ELF-1 (cell line): ENCODE results near the gene ELAPOR2.
"Not testable (repeated sequence)": the region's sequence is repeated elsewhere in the genome, so short reads cannot be mapped to it uniquely, and the experiment has no call there.

ENCODE experiments used
- DNase-seq: peaks from one replicate; pipeline ENCODE4 v3.0.0-alpha.2; 2016; ENCODE audit warnings: low read depth, low spot score

Gene ELAPOR2, protein sequence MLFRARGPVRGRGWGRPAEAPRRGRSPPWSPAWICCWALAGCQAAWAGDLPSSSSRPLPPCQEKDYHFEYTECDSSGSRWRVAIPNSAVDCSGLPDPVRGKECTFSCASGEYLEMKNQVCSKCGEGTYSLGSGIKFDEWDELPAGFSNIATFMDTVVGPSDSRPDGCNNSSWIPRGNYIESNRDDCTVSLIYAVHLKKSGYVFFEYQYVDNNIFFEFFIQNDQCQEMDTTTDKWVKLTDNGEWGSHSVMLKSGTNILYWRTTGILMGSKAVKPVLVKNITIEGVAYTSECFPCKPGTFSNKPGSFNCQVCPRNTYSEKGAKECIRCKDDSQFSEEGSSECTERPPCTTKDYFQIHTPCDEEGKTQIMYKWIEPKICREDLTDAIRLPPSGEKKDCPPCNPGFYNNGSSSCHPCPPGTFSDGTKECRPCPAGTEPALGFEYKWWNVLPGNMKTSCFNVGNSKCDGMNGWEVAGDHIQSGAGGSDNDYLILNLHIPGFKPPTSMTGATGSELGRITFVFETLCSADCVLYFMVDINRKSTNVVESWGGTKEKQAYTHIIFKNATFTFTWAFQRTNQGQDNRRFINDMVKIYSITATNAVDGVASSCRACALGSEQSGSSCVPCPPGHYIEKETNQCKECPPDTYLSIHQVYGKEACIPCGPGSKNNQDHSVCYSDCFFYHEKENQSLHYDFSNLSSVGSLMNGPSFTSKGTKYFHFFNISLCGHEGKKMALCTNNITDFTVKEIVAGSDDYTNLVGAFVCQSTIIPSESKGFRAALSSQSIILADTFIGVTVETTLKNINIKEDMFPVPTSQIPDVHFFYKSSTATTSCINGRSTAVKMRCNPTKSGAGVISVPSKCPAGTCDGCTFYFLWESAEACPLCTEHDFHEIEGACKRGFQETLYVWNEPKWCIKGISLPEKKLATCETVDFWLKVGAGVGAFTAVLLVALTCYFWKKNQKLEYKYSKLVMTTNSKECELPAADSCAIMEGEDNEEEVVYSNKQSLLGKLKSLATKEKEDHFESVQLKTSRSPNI

DNA sequence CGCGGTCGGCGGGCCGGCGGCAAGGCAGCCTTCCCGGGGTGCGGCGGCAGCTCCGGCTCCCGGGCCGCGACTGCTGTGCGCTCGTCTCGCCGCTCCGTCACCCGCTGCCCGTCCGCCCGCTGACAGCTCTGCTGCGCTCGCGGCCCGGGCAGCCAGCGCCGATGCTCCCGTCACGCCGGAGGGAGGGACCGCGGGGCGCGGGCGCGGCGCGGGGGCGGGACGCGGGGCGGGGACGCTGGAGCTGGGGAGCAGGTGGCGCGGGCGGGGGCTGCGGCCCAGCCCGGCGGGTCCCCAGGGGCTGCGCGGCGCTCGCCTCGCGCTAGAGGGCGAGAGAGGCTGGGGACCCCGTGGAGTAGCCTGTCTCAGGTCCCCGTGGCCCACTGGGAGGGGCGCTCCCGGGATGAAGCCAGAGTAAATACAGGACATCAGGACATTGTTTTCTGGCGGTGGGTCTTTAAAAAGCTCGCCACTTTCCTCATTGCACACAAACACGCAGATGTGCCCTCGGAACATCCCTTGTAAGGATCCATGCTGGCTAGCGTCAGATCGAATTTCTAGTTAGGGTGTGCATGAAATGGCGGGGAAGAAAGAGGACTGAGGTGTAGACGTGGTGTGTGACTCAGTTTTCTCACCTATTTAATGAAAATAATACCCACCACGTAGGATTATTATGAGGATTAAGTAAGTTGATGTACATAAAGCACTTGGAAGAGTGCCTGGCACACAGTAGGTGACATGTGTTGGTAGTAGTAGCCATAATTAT, at the start of gene ELAPOR2:
Gene ELAPOR2, minus strand, starts transcription at position 130 of the 763 bp plus-strand sequence. CDS start 141 bp downstream, outside the sequence.
- peak; percentile 84 for DNase-seq

GRCh38 chr7:87107949-87108776, 48.7 kb upstream of the ELAPOR2 start:
- DNase-seq: no peak

DNA sequence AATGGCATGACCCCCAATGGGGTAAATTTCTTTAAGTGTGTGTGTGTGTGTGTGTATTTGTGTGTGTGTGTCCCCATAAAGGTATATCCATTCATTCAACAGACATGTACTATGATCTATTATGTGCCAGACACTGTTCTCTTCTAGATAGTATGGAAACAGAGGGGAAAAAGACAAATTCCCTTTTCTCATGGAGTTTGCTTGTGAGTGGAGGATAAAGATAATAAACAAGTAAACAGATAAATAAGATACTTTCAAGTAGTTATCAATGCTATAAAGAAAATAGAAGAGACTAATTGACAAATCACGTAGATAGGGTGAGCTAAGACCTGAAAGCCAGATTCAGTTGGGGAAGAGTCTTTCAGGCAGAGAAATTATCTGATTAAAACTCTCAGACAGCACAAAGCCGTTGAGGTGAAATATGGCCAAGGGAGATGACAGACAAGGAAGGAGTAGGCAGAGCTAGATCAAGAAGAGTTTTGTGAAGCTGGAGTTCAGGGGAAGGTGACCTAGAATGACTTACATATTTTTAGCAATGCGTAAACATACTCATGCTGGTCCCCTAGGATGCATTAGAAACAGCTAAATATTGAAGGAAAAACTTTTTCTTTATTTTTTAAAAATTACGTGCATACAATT, 47.6 kb upstream of the ELAPOR2 start:
- DNase-seq: no peak

- DNase-seq: no peak
These were observed 45.9 kb upstream of the ELAPOR2 start for GRCh38 chr7:87105401-87105800.

DNA sequence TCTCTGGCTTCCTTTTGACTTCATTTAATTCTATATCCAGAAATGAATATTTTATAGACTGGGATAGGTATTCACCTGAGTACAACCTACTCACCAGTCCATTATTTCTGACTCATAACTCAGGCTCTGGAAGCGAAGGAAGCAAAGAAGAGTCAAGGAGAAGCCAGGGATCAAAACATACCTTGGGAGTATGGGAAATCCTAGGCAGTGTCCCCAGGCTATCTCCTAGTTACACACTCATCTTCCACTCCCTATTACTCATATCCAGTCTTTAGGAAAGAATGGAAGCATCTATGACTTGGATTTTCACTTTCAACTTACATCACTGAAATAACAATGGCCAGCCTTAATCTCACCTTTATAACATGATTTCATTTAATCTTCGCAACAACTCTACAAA, 40.9 kb upstream of the ELAPOR2 start:
- DNase-seq: no peak

- not testable (repeated sequence) for DNase-seq
These were observed 37.9 kb upstream of the ELAPOR2 start for GRCh38 chr7:87097375-87097774.

DNA sequence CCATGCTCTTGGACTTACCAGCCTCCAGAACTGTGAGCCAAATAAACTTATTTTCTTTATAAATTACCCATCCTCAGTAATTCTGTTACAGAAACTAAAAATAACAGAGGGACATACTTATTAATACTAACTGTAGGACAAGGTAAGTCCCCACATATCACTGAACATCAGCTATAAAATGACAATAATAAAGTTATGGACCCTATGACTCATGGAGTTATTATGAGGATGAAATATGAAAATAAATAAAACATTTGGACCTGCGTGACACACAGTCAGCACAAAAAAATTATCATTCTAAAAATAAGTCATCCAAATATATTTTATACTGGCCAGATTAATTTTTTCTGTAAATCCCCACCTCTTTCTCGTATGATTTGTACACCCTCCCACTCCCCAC, 34.9 kb upstream of the ELAPOR2 start:
- DNase-seq: no peak

GRCh38 chr7:87092568-87093091, 33.2 kb upstream of the ELAPOR2 start:
- no peak for DNase-seq

- DNase-seq: no peak
These were observed 32.1 kb upstream of the ELAPOR2 start for GRCh38 chr7:87091487-87092066.

- no peak for DNase-seq
These were observed 24.5 kb upstream of the ELAPOR2 start for GRCh38 chr7:87083865-87084519.

GRCh38 chr7:87082675-87083074, 23.2 kb upstream of the ELAPOR2 start:
- no peak for DNase-seq

DNA sequence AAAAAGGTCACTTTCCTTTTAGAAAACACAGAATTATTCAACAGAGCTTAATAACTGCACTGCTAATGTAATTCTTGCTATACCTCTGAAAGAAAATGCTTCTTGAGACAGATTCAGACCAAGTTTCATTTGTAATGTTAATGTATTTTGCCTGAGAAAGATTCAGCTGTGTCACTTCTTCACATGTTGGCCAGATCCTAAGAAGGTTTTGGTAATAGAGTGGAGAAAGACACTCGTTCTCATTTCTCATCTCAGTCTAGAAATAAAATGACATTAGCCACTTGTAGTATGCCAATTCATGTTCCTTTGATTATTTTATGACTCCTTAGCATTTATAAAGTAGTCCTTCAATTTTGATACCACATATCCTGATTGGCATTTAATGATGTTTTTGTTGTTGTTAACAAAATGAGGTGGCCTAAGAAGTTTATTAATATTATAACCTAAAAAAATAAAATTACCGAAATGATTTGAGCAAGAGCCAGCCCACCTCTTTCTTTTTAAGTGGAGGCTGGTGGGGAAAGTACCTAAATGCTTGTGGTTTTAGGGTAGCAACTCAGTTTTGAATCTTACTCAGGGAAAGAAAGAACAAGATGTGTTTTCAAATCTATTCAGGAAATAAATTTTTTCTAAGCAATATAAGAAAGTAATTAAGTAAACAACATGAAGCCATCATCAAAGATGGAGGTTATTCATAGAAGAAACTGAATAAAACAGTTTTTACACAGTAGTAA, 16.4 kb upstream of the ELAPOR2 start:
- no peak for DNase-seq

DNA sequence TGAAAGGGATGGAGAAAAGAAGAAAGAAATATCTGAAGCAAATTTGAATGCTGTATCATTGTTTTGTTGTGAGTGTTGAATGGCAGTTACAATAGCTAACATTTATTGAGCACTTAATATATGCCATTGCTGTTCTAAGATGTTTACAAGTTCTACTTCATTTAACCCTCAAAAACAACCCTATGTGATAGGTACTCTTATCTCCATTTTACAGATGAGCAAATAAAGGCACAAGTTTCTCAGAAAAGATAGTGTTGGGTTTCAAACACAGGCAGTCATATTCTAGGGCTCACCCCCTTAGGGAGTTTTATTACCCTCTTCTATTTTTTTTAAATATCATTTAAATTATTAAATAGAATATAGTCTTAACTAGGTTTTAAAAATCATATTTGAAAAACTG, 8.3 kb upstream of the ELAPOR2 start:
- DNase-seq: no peak

DNA sequence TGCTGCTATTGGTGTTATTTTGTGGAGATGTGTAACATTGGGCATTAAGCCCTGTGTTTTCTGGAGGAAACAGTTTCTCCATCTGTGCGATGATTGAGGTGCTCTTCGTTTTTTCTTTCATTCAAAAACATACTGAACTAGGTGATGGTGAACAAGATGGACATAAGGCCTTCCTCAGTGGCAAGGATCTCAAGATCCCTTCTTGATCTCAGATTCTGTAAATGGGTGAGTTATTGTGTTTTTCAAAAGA, 759 bp upstream of the ELAPOR2 start:
- no peak for DNase-seq

GRCh38 chr7:87058744-87059524, 520 bp downstream of the ELAPOR2 start:
- DNase-seq: peak; percentile 36

DNA sequence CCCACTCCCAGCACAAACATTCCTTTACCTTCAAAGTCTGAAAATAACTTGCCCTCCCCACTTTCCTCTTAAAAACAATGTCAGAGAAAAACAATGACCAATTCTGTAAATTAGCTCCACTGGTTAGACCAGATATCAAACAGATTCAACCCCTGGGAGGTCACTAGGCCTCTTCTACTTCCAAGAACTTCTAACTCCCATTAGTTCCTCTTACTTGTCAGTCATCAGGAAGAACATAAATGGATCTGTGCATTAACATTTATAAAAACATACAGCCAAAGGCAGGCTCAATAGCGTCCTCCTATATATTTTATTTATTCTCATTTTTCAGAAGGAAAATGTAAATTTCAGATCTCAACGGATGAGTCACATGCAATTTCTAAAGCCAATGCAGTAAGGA, 2.2 kb downstream of the ELAPOR2 start:
- no peak for DNase-seq

DNA sequence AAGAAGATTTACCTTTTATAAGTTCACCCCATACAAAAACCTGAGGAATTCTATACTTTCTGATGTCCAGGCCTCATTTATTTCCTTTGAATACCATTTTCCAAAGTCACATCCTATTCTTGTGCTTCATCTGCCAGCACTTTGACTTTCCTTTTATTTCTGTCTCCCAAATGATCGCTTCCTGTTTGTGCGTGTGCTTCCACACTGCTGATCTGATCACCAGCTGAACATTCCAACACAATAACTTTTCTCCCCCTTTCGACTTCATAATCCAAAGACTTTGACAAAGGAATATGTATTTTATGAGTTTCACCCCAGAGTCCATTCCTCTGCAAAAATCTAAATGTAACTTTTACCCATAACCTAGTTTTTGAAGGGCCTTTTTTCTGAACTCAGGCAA, 3.1 kb downstream of the ELAPOR2 start:
- DNase-seq: no peak

GRCh38 chr7:87048839-87049238, 10.6 kb downstream of the ELAPOR2 start:
- DNase-seq: no peak
